OCI-LY7 (cell line): ENCODE results near the gene LYSMD2. TPM values are rescaled to one million over a fixed set of nuclear protein-coding genes. Genes with fewer than 3 reads are reported as not detected.

ENCODE experiments used
- BruUV-seq: library from RNA; stranded (reverse); fragments of 400-500 nt; replicated peaks from 2 replicates; lab custom pipeline; 2021; lab: Mats Ljungman, UMichigan
- CTCF ChIA-PET: fragments of 300-600 bp; sonication (Branson Sonifier 250); formaldehyde crosslinking; loops from one replicate; lab custom pipeline; 2022; ENCODE audit warnings: antibody characterized with exemption; ENCODE audit not compliant: unreplicated experiment; lab: Charles Lee
- POLR2A ChIA-PET: fragments of 300-600 bp; sonication (Branson Sonifier 250); formaldehyde crosslinking; loops from one replicate; lab custom pipeline; 2022; ENCODE audit warnings: antibody characterized with exemption; lab: Charles Lee
- DNase-seq: peaks from one replicate; pipeline ENCODE4 v3.0.0-alpha.2; 2015; ENCODE audit warnings: low spot score
- H2AFZ ChIP-seq: fragments of 200-600 bp; sonication (generic), shearing (Covaris generic); 2 replicates; pipeline ENCODE4 v1.6.1; 2014; ENCODE audit warnings: mild to moderate bottlenecking, antibody characterized with exemption, low read length, moderate library complexity
- H3K27ac ChIP-seq: fragments of 200-600 bp; sonication (generic); 2 replicates; pipeline ENCODE4 v1.5.1; 2014; ENCODE audit warnings: mixed run types, low read depth, mild to moderate bottlenecking, moderate library complexity, low read length, inconsistent platforms; ENCODE audit not compliant: poor library complexity, severe bottlenecking
- H3K36me3 ChIP-seq: fragments of 200-600 bp; sonication (generic); 2 replicates; pipeline ENCODE4 v1.6.1; 2014; ENCODE audit warnings: mild to moderate bottlenecking, antibody characterized with exemption, low read length, moderate library complexity, mixed read lengths; ENCODE audit not compliant: insufficient read depth
- H3K4me1 ChIP-seq: fragments of 200-600 bp; sonication (generic); 2 replicates; pipeline ENCODE4 v1.5.1; 2014; ENCODE audit warnings: mild to moderate bottlenecking, low read length; ENCODE audit not compliant: insufficient read depth, poor library complexity, severe bottlenecking
- H3K4me2 ChIP-seq: fragments of 200-600 bp; sonication (generic); 2 replicates; pipeline ENCODE4 v1.6.1; 2014; ENCODE audit warnings: mild to moderate bottlenecking, low read length
- H3K4me3 ChIP-seq: fragments of 200-600 bp; sonication (generic); 2 replicates; pipeline ENCODE4 v1.5.1; 2014; ENCODE audit warnings: mild to moderate bottlenecking, low read depth, low read length; ENCODE audit not compliant: poor library complexity, severe bottlenecking
- H3K79me2 ChIP-seq: fragments of 200-600 bp; sonication (generic); 2 replicates; pipeline ENCODE4 v1.6.1; 2016; ENCODE audit warnings: low read depth, mild to moderate bottlenecking, low read length, moderate library complexity, mixed read lengths; ENCODE audit not compliant: insufficient read depth
- H3K9me2 ChIP-seq: fragments of 200-600 bp; sonication (generic); 2 replicates; pipeline ENCODE4 v1.6.1; 2016; ENCODE audit warnings: mild to moderate bottlenecking, low read length, mixed read lengths; ENCODE audit not compliant: insufficient read depth
- H3K9me3 ChIP-seq: fragments of 200-600 bp; sonication (generic); 2 replicates; pipeline ENCODE4 v1.6.1; 2014; ENCODE audit warnings: mild to moderate bottlenecking, mixed run types, low read length, mixed read lengths
- H4K20me1 ChIP-seq: fragments of 200-600 bp; sonication (generic); 2 replicates; pipeline ENCODE4 v1.6.1; 2014; ENCODE audit warnings: mild to moderate bottlenecking, antibody characterized with exemption, low read length, moderate library complexity, mixed read lengths; ENCODE audit not compliant: insufficient read depth
- EZH2phosphoT487 ChIP-seq: fragments of 200-600 bp; sonication (generic); IDR thresholded peaks from 2 replicates; pipeline ENCODE4 v1.6.1; 2018; ENCODE audit warnings: low read depth, borderline replicate concordance, mild to moderate bottlenecking, mixed run types, antibody characterized with exemption, low read length, moderate library complexity, mixed read lengths
- intact Hi-C: fragments of 100-400 bp; cut with micrococcal nuclease; formaldehyde crosslinking; loops from one replicate; pipeline ENCODE4 v1.10.0; 2022; ENCODE audit not compliant: unreplicated experiment
- total RNA-seq, 2 experiments: library from RNA; depleted of rRNA in 1 of 2; stranded (reverse); fragments of >200 nt in 1 of 2; shearing (Covaris generic) in 1 of 2; gene quantifications; 2 replicates each; pipeline ENCODE4 v1.2.3, GENCODE V29; 2014 to 2022
- TF ChIP-seq, protein P1 (sequence below): fragments of 200-600 bp; sonication (generic); conservative IDR thresholded peaks from 2 replicates; pipeline ENCODE4 v1.5.1; 2014; ENCODE audit warnings: mild to moderate bottlenecking, antibody characterized with exemption, low read length, moderate library complexity, mixed read lengths

LYSMD2 gene
- total RNA-seq, 2 experiments from 2014 or later = 0.89 TPM; not detected in 1

DNA sequence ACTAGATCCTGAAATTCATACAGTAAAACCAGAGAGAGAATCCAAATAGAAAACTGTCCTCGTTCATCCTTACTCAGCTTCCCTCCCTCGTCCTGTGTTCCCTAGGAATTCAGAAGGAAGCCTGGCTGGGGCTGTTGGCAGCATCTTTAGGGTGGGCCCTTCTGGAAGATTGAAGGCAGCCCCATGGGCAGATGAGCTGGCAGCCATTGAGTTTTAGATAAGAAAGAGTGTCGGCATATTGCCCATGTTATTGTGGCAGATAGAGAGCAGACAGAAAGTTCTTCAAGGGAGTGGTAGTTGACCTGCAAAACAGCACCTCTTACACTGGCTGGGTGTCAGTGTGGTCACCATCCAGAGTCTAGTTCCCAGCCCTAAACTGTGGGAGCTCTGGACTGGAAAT, 37.5 kb upstream of the LYSMD2 start:
- ChIA-PET CTCF (no interaction called here), POLR2A (no interaction called here)
- intact Hi-C loops = no loop called here
- Histone ChIP-seq H3K4me1 (no peaks in the 10 kb centered on the region), H3K27ac (no peak overlapping the region), H3K9me2 (no peaks in the 10 kb centered on the region), H3K9me3 (no peaks in the 10 kb centered on the region), H3K4me2 (no peak overlapping the region), H3K4me3 (no peak overlapping the region), H3K79me2 (no peaks in the 10 kb centered on the region), H4K20me1 (no peaks in the 10 kb centered on the region), H3K36me3 (no peaks in the 10 kb centered on the region), H2AFZ (no peak overlapping the region)
- TF ChIP-seq EZH2phosphoT487 = no peak
- TF ChIP-seq, protein P1, sequence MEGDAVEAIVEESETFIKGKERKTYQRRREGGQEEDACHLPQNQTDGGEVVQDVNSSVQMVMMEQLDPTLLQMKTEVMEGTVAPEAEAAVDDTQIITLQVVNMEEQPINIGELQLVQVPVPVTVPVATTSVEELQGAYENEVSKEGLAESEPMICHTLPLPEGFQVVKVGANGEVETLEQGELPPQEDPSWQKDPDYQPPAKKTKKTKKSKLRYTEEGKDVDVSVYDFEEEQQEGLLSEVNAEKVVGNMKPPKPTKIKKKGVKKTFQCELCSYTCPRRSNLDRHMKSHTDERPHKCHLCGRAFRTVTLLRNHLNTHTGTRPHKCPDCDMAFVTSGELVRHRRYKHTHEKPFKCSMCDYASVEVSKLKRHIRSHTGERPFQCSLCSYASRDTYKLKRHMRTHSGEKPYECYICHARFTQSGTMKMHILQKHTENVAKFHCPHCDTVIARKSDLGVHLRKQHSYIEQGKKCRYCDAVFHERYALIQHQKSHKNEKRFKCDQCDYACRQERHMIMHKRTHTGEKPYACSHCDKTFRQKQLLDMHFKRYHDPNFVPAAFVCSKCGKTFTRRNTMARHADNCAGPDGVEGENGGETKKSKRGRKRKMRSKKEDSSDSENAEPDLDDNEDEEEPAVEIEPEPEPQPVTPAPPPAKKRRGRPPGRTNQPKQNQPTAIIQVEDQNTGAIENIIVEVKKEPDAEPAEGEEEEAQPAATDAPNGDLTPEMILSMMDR = no peak
- BruUV-seq = no TSS peak
- DNase-seq = no peak

DNA sequence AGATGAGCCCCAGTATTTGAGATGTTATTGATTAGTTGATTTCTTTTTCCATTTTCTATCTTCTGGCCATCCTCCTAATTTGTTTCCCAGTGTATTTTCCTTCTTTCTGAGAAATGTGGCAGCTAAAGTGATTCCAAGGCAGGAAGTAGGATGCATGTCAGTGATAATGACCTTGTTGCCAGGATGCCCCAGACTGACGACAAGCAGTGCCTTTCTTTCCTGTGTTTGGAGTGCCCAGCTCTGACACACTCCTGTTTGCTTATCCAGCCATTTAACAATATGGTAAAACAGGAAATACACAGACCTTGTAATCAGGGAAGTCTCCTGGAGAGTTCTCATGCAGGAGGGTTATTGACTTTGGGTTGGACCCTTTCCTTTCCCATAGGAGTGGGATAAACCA, 34.3 kb upstream of the LYSMD2 start:
- no peaks in the 10 kb centered on the region for H4K20me1 ChIP-seq
- ChIA-PET POLR2A (no interaction called here), CTCF (no interaction called here)
- no peaks in the 10 kb centered on the region for H3K9me2 ChIP-seq
- H3K79me2 ChIP-seq = no peaks in the 10 kb centered on the region
- TF ChIP-seq, protein P1 = no peak
- TF ChIP-seq EZH2phosphoT487 = no peak
- H3K4me3 ChIP-seq = no peak overlapping the region
- BruUV-seq = no TSS peak
- no peaks in the 10 kb centered on the region for H3K9me3 ChIP-seq
- H2AFZ ChIP-seq = no peak overlapping the region
- no peak for DNase-seq
- H3K36me3 ChIP-seq = no peaks in the 10 kb centered on the region
- H3K4me1 ChIP-seq = no peaks in the 10 kb centered on the region
- H3K27ac ChIP-seq = no peak overlapping the region
- H3K4me2 ChIP-seq = no peak overlapping the region
- intact Hi-C loops = no loop called here

DNA sequence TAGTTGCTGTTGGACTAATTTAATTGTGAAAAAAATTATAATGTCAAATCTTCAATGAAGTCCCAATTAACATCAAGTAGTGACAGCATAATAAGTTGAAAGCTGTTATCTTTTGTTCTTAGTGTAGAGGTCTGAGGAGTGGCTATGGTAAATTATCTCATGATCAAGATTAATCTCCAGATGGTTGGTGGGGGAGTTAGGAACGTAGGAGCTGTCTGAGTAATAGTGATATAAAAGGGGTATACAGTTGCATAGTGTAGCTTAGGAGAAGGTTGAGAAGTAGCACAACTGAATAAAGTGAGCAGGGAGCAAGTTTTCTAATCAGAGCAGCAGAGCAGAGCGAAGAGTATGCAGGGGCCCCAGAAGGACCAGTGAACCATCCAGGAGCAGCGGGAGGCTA, 33.4 kb upstream of the LYSMD2 start:
- intact Hi-C loops = no loop called here
- Histone ChIP-seq H3K27ac (no peak overlapping the region), H3K4me1 (no peaks in the 10 kb centered on the region), H3K36me3 (no peaks in the 10 kb centered on the region), H3K9me2 (no peaks in the 10 kb centered on the region), H3K4me3 (no peak overlapping the region), H3K9me3 (no peaks in the 10 kb centered on the region), H2AFZ (no peak overlapping the region), H3K4me2 (no peak overlapping the region), H4K20me1 (no peaks in the 10 kb centered on the region), H3K79me2 (no peaks in the 10 kb centered on the region)
- no peak for DNase-seq
- no peak for TF ChIP-seq EZH2phosphoT487
- TF ChIP-seq, protein P1 = no peak
- ChIA-PET POLR2A (no interaction called here), CTCF (no interaction called here)
- no TSS peak for BruUV-seq
